PC-3 (cell line): ENCODE data around the gene WDR26.
"Not testable (repeated sequence)": the region's sequence is repeated elsewhere in the genome, so short reads cannot be mapped to it uniquely, and the experiment has no call there.

ENCODE experiments used
- EZH2 ChIP-seq: fragments of 300-600 bp; sonication (generic); IDR thresholded peaks from one replicate; pipeline ENCODE4 v1.6.1; 2017; ENCODE audit warnings: antibody characterized with exemption, mild to moderate bottlenecking, low read length; ENCODE audit not compliant: unreplicated experiment
- EZH2phosphoT487 ChIP-seq: fragments of 300-600 bp; sonication (generic); IDR thresholded peaks from 2 replicates; pipeline ENCODE4 v1.6.1; 2018; ENCODE audit warnings: mild to moderate bottlenecking, antibody characterized with exemption, low read length, borderline replicate concordance
- TF ChIP-seq, protein P1 (sequence below): fragments of 300-600 bp; sonication (generic); conservative IDR thresholded peaks from 2 replicates; pipeline ENCODE4 v1.5.1; 2017; ENCODE audit warnings: antibody characterized with exemption, low read depth, mild to moderate bottlenecking, low read length

DNA sequence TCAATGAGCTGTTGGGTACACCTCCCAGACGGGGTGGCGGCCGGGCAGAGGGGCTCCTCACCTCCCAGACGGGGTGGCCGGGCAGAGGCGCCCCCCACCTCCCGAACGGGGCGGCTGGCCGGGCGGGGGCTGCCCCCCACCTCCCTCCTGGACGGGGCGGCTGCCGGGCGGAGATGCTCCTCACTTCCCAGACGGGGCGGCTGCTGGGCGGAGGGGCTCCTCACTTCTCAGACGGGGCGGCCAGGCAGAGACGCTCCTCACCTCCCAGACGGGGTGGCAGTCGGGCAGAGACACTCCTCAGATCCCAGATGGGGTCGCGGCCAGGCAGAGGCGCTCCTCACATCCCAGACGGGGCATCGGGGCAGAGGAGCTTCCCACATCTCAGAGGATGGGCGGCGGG, 84.9 kb downstream of the WDR26 start:
- TF ChIP-seq, protein P1, sequence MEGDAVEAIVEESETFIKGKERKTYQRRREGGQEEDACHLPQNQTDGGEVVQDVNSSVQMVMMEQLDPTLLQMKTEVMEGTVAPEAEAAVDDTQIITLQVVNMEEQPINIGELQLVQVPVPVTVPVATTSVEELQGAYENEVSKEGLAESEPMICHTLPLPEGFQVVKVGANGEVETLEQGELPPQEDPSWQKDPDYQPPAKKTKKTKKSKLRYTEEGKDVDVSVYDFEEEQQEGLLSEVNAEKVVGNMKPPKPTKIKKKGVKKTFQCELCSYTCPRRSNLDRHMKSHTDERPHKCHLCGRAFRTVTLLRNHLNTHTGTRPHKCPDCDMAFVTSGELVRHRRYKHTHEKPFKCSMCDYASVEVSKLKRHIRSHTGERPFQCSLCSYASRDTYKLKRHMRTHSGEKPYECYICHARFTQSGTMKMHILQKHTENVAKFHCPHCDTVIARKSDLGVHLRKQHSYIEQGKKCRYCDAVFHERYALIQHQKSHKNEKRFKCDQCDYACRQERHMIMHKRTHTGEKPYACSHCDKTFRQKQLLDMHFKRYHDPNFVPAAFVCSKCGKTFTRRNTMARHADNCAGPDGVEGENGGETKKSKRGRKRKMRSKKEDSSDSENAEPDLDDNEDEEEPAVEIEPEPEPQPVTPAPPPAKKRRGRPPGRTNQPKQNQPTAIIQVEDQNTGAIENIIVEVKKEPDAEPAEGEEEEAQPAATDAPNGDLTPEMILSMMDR: not testable (repeated sequence)
- not testable (repeated sequence) for TF ChIP-seq EZH2phosphoT487, EZH2
